ENCODE measurements around the gene PALM2AKAP2. TPM values are rescaled to one million over a fixed set of nuclear protein-coding genes. Genes with fewer than 3 reads are reported as not detected.
"Not testable (repeated sequence)": the region's sequence is repeated elsewhere in the genome, so short reads cannot be mapped to it uniquely, and the experiment has no call there.

The PALM2AKAP2 gene
- total RNA-seq, 1 experiment from 2014 or later: 27.4 TPM

GRCh38 chr9:109802491-109802890 lies 22.5 kb downstream of the PALM2AKAP2 start:
- DNase-seq (ENCODE audit: low read depth): no peak

GRCh38 chr9:109805050-109805449 lies 25.1 kb downstream of the PALM2AKAP2 start:
- DNase-seq (ENCODE audit: low read depth): no peak

GRCh38 chr9:109806506-109807115 lies 26.6 kb downstream of the PALM2AKAP2 start:
- DNase-seq (ENCODE audit: low read depth): peak; percentile 37

- DNase-seq (ENCODE audit: low read depth): no peak
Observed at GRCh38 chr9:109811876-109812275, 31.9 kb downstream of the PALM2AKAP2 start.

GRCh38 chr9:109812331-109812730 lies 32.3 kb downstream of the PALM2AKAP2 start:
- no peak for DNase-seq (ENCODE audit: low read depth)

GRCh38 chr9:109812818-109813281 lies 32.9 kb downstream of the PALM2AKAP2 start:
- DNase-seq (ENCODE audit: low read depth): peak; percentile 33

- no peak for DNase-seq (ENCODE audit: low read depth)
Observed at GRCh38 chr9:109813303-109813702, 33.3 kb downstream of the PALM2AKAP2 start.

GRCh38 chr9:109813829-109814228 lies 33.8 kb downstream of the PALM2AKAP2 start:
- no peak for DNase-seq (ENCODE audit: low read depth)

- peak; percentile 81 for DNase-seq (ENCODE audit: low read depth)
Observed at GRCh38 chr9:109815366-109815947, 35.5 kb downstream of the PALM2AKAP2 start.

GRCh38 chr9:109816490-109816889 lies 36.5 kb downstream of the PALM2AKAP2 start:
- peak; percentile 100 for DNase-seq (ENCODE audit: low read depth)

GRCh38 chr9:109817146-109817845 lies 37.3 kb downstream of the PALM2AKAP2 start:
- peak; percentile 94 for DNase-seq (ENCODE audit: low read depth)

- peak; percentile 97 for DNase-seq (ENCODE audit: low read depth)
Observed at GRCh38 chr9:109817846-109818472, 38.0 kb downstream of the PALM2AKAP2 start.

- no peak for DNase-seq (ENCODE audit: low read depth)
Observed at GRCh38 chr9:109821711-109822110, 41.7 kb downstream of the PALM2AKAP2 start.

- DNase-seq (ENCODE audit: low read depth): not testable (repeated sequence)
Observed at GRCh38 chr9:109825383-109825782, 45.4 kb downstream of the PALM2AKAP2 start.

- no peak for DNase-seq (ENCODE audit: low read depth)
Observed at GRCh38 chr9:109826559-109826958, 46.6 kb downstream of the PALM2AKAP2 start.

- no peak for DNase-seq (ENCODE audit: low read depth)
Observed at GRCh38 chr9:109828254-109828653, 48.3 kb downstream of the PALM2AKAP2 start.
